Neural cell (in vitro differentiated cells): ENCODE data around the gene AK1. TPM values are rescaled to one million over a fixed set of nuclear protein-coding genes. Genes with fewer than 3 reads are reported as not detected.

ENCODE experiments used
- H2AFZ ChIP-seq: fragments of 200-600, 300-800 bp; sonication (generic), shearing (Covaris generic); 2 replicates; pipeline ENCODE4 v1.6.0; 2014; ENCODE audit warnings: low read depth, mild to moderate bottlenecking, antibody characterized with exemption, low read length, moderate library complexity
- H3F3A ChIP-seq: fragments of 200-600 bp; shearing (Covaris generic); 2 replicates; pipeline ENCODE4 v1.6.1; 2016; ENCODE audit warnings: mild to moderate bottlenecking, moderate library complexity, mixed read lengths, antibody characterized with exemption, low read length; ENCODE audit not compliant: insufficient read depth, poor library complexity, severe bottlenecking
- H3K27ac ChIP-seq: fragments of 200-600, 300-800 bp; sonication (generic), shearing (Covaris generic); 2 replicates; pipeline ENCODE4 v1.5.1; 2014; ENCODE audit warnings: mild to moderate bottlenecking, low read length, moderate library complexity
- H3K27me3 ChIP-seq: fragments of 300-800, 200-600 bp; sonication (generic), shearing (Covaris generic); 2 replicates; pipeline ENCODE4 v1.6.0; 2014; ENCODE audit warnings: mild to moderate bottlenecking, low read depth, low read length, moderate library complexity; ENCODE audit not compliant: insufficient read depth
- H3K36me3 ChIP-seq: fragments of 300-800, 200-600 bp; sonication (generic), shearing (Covaris generic); 2 replicates; pipeline ENCODE4 v1.5.1; 2014; ENCODE audit warnings: mild to moderate bottlenecking, antibody characterized with exemption, low read length, moderate library complexity; ENCODE audit not compliant: insufficient read depth
- H3K4me2 ChIP-seq: fragments of 300-800, 200-600 bp; sonication (generic), shearing (Covaris generic); 2 replicates; pipeline ENCODE4 v1.6.0; 2014; ENCODE audit warnings: mild to moderate bottlenecking, low read length
- H3K4me3 ChIP-seq: fragments of 300-800, 200-600 bp; sonication (generic), shearing (Covaris generic); 2 replicates; pipeline ENCODE4 v1.5.1; 2014; ENCODE audit warnings: mild to moderate bottlenecking, low read length, moderate library complexity
- H3K79me2 ChIP-seq: fragments of 200-600 bp; shearing (Covaris generic); replicated peaks from 2 replicates; pipeline ENCODE4 v1.6.0; 2014; ENCODE audit warnings: mild to moderate bottlenecking, low read length, moderate library complexity; ENCODE audit not compliant: insufficient read depth
- H3K9ac ChIP-seq: fragments of 300-800, 200-600 bp; sonication (generic), shearing (Covaris generic); 2 replicates; pipeline ENCODE4 v1.6.1; 2016; ENCODE audit warnings: mild to moderate bottlenecking, low read length, mixed read lengths
- H3K9me2 ChIP-seq: fragments of 200-600 bp; shearing (Covaris generic); 2 replicates; pipeline ENCODE4 v1.6.1; 2016; ENCODE audit warnings: mild to moderate bottlenecking, low read length, mixed read lengths; ENCODE audit not compliant: insufficient read depth
- H3K9me3 ChIP-seq: fragments of 200-600, 300-800 bp; sonication (generic), shearing (Covaris generic); 2 replicates; pipeline ENCODE4 v1.6.1; 2016; ENCODE audit warnings: mild to moderate bottlenecking, mixed run types, low read length, moderate library complexity, mixed read lengths
- H4K20me1 ChIP-seq: fragments of 200-600 bp; shearing (Covaris generic); 2 replicates; pipeline ENCODE4 v1.6.1; 2016; ENCODE audit warnings: mild to moderate bottlenecking, mixed run types; ENCODE audit not compliant: insufficient read depth
- CTCF ChIP-seq: fragments of 450-650 bp; IDR thresholded peaks from 2 replicates; pipeline ENCODE4 v1.5.1; 2014; ENCODE audit warnings: antibody characterized with exemption, mild to moderate bottlenecking, moderate library complexity; ENCODE audit not compliant: poor library complexity, severe bottlenecking
- EP300 ChIP-seq: fragments of 450-650 bp; conservative IDR thresholded peaks from 2 replicates; pipeline ENCODE4 v1.6.1; 2014; ENCODE audit warnings: antibody characterized with exemption, mild to moderate bottlenecking, moderate library complexity; ENCODE audit not compliant: poor library complexity, severe bottlenecking
- EZH2 ChIP-seq: fragments of 200-600, 300-800 bp; shearing (Covaris generic), sonication (generic); IDR thresholded peaks from 2 replicates; pipeline ENCODE4 v1.6.1; 2014; ENCODE audit warnings: antibody characterized with exemption, low read length, borderline replicate concordance, mild to moderate bottlenecking; ENCODE audit not compliant: insufficient read depth, poor library complexity, severe bottlenecking
- MXI1 ChIP-seq: fragments of 450-650 bp; conservative IDR thresholded peaks from 2 replicates; pipeline ENCODE4 v1.6.1; 2014; ENCODE audit warnings: antibody characterized with exemption, mild to moderate bottlenecking; ENCODE audit not compliant: poor library complexity, severe bottlenecking
- POLR2AphosphoS5 ChIP-seq: IDR thresholded peaks from 2 replicates; pipeline ENCODE4 v1.6.1; 2012
- REST ChIP-seq: IDR thresholded peaks from 2 replicates; pipeline ENCODE4 v1.6.1; 2012; ENCODE audit warnings: borderline replicate concordance
- SMC3 ChIP-seq: fragments of 450-650 bp; conservative IDR thresholded peaks from 2 replicates; pipeline ENCODE4 v1.6.1; 2014; ENCODE audit warnings: antibody characterized with exemption, mild to moderate bottlenecking, moderate library complexity; ENCODE audit not compliant: poor library complexity
- TAF1 ChIP-seq: IDR thresholded peaks from 2 replicates; pipeline ENCODE4 v1.6.1; 2012; ENCODE audit warnings: low read depth
- polyA plus RNA-seq: library from polyadenylated mRNA; depleted of rRNA; stranded (reverse); fragments of >200 nt; gene quantifications from 2 replicates; pipeline ENCODE4 v1.2.3, GENCODE V29; 2014

Gene AK1
- polyA plus RNA-seq, 1 donor from 2014 or later, result 105 TPM

- no peak overlapping the region for H3K9ac ChIP-seq
- no peaks in the 10 kb centered on the region for H3K36me3 ChIP-seq
- no peak overlapping the region for H3K4me3 ChIP-seq
- H2AFZ ChIP-seq, result no peak overlapping the region
- H3K4me2 ChIP-seq, result no peak overlapping the region
- H3K27me3 ChIP-seq, result no peaks in the 10 kb centered on the region
- no peaks in the 10 kb centered on the region for H3K9me2 ChIP-seq
- TF ChIP-seq MXI1 (no peak), REST (no peak), EZH2 (no peak), CTCF (no peak), POLR2AphosphoS5 (no peak), TAF1 (no peak)
- H4K20me1 ChIP-seq, result no peaks in the 10 kb centered on the region
- no peaks in the 10 kb centered on the region for H3K9me3 ChIP-seq
- H3F3A ChIP-seq, result no peaks in the 10 kb centered on the region
- H3K27ac ChIP-seq, result no peak overlapping the region
- no peaks in the 10 kb centered on the region for H3K79me2 ChIP-seq
Measured at GRCh38 chr9:127865645-127866464, 11.6 kb downstream of the AK1 start.

GRCh38 chr9:127863191-127863621, 14.3 kb downstream of the AK1 start:
- no peaks in the 10 kb centered on the region for H3K27me3 ChIP-seq
- H3K27ac ChIP-seq, result no peak overlapping the region
- no peaks in the 10 kb centered on the region for H3K9me3 ChIP-seq
- H3K36me3 ChIP-seq, result no peaks in the 10 kb centered on the region
- no peak overlapping the region for H3K9ac ChIP-seq
- H3F3A ChIP-seq, result no peaks in the 10 kb centered on the region
- no peak overlapping the region for H3K4me3 ChIP-seq
- no peak for TF ChIP-seq POLR2AphosphoS5
- no peak for TF ChIP-seq CTCF
- TF ChIP-seq SMC3, result no peak
- no peak for TF ChIP-seq EZH2
- no peak for TF ChIP-seq REST
- TF ChIP-seq EP300, result no peak
- no peaks in the 10 kb centered on the region for H3K79me2 ChIP-seq
- H2AFZ ChIP-seq, result no peak overlapping the region
- H3K9me2 ChIP-seq, result no peaks in the 10 kb centered on the region
- H4K20me1 ChIP-seq, result no peaks in the 10 kb centered on the region
- no peak overlapping the region for H3K4me2 ChIP-seq
